Medulla oblongata (tissue), 1 donor: ENCODE measurements around the gene CDH1.
A peak's percentile ranks its signal among the peaks of the same experiment; 100 is the strongest.
"Not testable (repeated sequence)": the region's sequence is repeated elsewhere in the genome, so short reads cannot be mapped to it uniquely, and the experiment has no call there.

Experiments
- DNase-seq: peaks from one replicate; pipeline ENCODE4 v3.0.0-alpha.2; 2015; ENCODE audit errors: extremely low spot score

The CDH1 gene

GRCh38 chr16:68762996-68763756, 26.1 kb downstream of the CDH1 start:
- DNase-seq: peak; percentile 31

DNA sequence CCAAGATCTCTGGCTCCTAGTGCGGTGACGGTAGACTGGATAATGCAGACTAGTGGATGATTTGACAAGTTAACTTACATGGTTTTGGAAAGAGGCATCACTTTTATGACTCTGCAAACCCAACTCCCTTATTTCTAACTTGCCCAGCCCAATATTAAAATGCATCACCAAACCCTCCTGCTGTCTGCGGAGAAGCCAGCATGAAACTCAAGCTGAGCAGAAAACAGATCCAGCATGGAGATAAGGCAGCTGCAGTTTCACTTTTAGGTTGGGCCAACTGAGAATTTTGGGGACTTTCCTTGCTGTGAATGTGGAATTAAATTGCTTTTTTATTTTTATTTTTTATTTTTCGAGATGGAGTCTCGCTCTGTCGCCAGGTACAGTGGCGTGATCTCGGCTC, 27.8 kb downstream of the CDH1 start:
- no peak for DNase-seq

- DNase-seq: no peak
These were observed 30.5 kb downstream of the CDH1 start for GRCh38 chr16:68767581-68767980.

DNA sequence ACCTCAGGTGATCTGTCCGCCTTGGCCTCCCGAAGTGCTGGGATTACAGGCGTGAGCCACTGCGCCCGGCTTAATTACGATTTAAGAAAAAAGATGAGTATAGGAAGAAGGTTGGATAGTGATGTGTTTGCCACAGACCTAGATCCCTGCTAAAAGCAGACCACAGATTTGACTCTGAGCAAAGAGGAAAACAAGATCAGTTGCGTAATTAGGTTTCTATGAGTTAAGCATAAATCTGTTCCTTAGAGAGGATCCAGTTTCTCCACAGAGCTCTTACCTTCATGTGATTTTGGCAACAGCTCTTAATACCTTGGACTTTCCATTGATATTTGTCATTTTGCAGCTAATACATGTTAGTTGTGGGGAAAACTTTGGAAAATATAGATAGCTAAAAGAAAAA, 31.1 kb downstream of the CDH1 start:
- no peak for DNase-seq

- DNase-seq: no peak
These were observed 31.7 kb downstream of the CDH1 start for GRCh38 chr16:68768771-68769170.

- DNase-seq: no peak
These were observed 33.6 kb downstream of the CDH1 start for GRCh38 chr16:68770671-68771070.

DNA sequence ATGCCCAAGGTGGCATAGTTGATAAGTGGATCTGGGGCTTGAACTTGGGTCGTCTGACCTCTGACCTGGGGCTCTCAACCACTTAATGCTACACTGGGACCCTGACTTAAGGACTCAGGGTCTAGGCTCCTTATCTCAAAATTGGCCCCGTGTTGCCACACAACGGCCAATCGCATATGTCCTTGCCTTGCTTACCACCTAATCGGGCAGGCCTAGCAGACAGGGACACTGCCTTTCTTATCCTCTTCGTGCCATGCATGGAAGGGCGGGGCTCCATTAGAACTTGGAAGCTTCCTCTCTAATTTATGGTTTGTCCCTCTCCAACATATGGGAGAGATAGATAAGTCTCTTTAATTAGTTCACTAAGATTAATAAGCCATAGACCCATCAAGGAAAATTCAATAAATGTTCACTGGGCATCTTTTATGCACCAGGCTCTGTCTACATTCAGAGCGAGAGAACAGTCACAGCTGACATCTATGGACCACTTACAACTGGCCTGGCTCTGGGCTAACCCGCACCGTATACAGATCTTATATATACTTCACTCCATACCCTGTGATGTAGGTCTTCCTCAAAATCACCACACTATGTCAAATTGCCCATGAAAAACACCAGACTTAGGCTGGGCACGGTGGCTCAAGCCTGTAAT, 35.1 kb downstream of the CDH1 start:
- no peak for DNase-seq

- no peak for DNase-seq
These were observed 35.8 kb downstream of the CDH1 start for GRCh38 chr16:68772871-68773270.

DNA sequence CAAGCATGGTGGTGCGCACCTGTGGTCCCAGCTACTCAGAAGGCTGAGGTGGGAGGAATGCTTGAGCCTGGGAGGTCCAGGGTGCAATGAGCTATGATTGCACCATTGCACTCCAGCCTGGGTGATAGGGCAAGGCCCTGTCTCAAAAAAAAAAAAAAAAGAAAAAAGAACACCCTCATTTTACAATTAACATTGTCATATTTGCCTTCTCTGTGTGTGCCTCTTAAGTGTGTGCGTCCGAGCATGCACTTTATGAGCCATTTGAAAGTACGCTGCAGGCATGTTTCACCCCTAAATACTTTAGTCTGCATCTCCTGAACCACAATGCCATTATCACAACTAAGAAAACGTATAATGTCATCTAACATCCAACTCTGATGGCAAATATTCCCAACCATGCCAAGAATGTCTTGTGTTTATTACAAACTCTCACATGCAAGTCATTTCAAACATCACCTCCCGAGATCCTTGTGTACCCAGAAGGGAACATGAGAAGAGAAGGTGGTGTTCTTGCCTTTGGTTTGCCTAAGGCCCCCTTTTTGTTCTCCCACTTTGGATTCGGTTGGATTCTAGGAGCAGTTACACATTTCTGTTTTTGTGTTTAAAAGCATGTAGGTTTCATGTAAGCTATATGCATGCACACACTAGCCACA, 38.0 kb downstream of the CDH1 start:
- DNase-seq: no peak

GRCh38 chr16:68776821-68777485, 39.9 kb downstream of the CDH1 start:
- no peak for DNase-seq

GRCh38 chr16:68778551-68779231, 41.6 kb downstream of the CDH1 start:
- DNase-seq: no peak

- DNase-seq: no peak
These were observed 42.8 kb downstream of the CDH1 start for GRCh38 chr16:68779891-68780290.

DNA sequence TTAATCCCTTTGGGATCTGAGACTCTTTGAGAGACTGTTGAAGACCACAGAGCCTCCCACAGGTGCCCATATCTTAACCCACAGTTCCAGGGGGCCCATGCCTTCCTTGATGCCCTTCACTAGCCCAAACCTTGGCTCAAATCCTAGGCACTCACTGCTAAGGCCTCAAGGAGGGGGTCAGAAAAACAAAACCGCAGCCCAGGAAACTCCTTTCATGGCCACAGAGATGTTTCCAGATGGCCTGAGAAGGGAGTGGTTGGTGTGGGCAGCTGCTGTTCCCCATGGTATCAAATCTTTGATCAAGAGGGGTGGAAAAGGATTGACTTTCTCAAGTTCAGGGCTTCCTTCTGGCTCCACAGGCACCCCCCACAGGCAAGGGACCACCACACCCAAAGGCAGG, 44.7 kb downstream of the CDH1 start:
- no peak for DNase-seq

DNA sequence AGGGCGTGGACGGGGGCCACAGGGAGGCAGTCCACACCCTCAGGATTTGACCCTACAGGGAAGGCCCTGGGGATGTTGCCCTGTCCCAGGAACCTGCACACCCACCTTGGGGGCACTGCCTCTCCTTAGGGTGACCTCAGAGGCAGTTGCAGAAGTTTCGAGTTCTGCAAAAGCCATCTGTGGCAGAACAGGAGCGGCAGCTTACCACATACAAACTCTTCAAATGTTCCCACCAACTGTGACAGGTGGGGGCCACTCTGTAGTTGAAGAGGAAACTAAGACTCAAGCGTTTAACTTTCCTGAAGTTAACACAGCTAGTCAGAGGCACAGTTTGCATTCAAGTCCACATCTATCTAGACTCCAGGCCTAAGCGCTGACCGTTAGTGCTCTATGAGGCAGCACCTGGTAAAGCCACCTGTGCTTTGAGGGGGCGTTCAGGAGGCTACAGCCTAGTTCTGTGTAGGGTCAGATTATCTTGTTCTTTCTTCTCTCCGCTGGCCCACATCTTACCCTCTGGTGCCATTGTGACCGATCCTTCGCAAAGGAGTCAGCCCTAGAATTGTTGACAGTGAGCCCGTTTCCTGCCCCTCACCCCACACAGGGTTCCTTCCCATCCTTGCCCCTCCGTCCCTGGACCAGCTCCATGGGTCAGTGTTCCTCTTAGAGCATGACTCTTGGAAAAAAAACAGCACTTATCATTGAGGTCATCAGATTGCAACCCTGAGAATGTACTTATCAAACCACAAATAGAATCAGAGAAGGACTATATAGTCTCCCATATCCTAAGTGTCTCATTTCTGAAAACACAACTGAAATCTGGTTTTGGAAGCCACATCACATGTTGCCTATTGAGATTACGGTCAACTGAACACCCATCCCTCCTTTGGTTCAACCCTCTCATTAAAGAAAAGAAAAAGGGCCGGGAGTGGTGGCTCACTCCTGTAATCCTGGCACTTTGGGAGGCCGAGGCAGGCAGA, 45.4 kb downstream of the CDH1 start:
- no peak for DNase-seq

- DNase-seq: no peak
These were observed 47.1 kb downstream of the CDH1 start for GRCh38 chr16:68784226-68784625.

GRCh38 chr16:68784721-68785120, 47.6 kb downstream of the CDH1 start:
- no peak for DNase-seq

GRCh38 chr16:68785715-68786114, 48.6 kb downstream of the CDH1 start:
- no peak for DNase-seq

DNA sequence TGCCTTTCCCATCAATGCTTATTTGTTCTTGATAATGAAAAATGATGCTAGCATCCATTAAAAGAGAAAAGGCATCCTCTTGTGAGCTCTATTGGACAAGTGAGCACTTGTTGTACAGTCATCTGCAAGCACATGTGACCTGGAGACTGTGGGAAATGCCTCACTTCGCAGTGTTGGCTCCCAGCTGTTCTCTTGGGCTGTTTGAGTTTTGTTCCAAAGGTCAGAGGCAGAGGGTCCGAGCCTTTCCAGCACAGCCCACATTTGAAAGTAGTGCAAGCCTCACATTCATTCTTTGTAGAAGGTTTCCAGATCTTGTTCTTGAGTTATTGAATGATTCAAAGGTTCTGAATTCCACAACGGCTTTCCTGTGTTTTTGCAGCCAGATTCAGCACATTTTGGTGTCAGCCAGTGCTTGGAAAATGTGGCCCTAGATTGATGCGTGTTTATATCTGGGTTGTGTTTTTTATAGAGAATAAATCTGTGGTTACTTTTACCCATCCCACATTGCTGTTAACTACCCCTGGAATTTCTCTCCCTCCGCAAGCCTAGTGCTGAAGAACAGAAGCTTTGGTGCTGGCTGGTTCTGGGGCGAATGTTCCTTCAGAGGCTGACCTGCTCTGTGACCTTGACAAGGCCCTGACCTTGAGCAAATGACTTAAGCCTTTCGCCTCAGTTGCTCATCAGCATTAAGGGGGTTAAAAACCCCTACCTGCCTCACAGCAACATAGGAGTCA, 49.8 kb downstream of the CDH1 start:
- peak; percentile 97 for DNase-seq

- not testable (repeated sequence) for DNase-seq
These were observed 50.3 kb downstream of the CDH1 start for GRCh38 chr16:68787419-68787807.
